ENCODE data around the gene SLC6A16.
"Not testable (repeated sequence)": the region's sequence is repeated elsewhere in the genome, so short reads cannot be mapped to it uniquely, and the experiment has no call there.

SLC6A16 gene

GRCh38 chr19:49295208-49295880 lies 29.6 kb downstream of the SLC6A16 start:
- TF ChIP-seq POLR2AphosphoS5 (IDR thresholded peaks at IDR 0.05; ENCODE audit: low read depth) (no peak), CTCF (IDR thresholded peaks at IDR 0.05; ENCODE audit: insufficient read depth, low read length) (no peak), GABPA (IDR thresholded peaks at IDR 0.05; ENCODE audit: low read depth) (no peak), REST (IDR thresholded peaks at IDR 0.05; ENCODE audit: insufficient replicate concordance, low read depth) (no peak), SPI1 (IDR thresholded peaks at IDR 0.05; ENCODE audit: borderline replicate concordance, low read depth) (no peak)
- Histone ChIP-seq H3K27me3 (ENCODE audit: insufficient read depth, poor library complexity, severe bottlenecking) (no peaks in the 10 kb centered on the region), H3K4me3 (replicated peaks; ENCODE audit: insufficient read depth, low read length) (no peak overlapping the region), H3K27ac (replicated peaks) (no peak overlapping the region)
- no peak for DNase-seq (ENCODE audit: low read depth in 1 of 2, low spot score in 1 of 2)

DNA sequence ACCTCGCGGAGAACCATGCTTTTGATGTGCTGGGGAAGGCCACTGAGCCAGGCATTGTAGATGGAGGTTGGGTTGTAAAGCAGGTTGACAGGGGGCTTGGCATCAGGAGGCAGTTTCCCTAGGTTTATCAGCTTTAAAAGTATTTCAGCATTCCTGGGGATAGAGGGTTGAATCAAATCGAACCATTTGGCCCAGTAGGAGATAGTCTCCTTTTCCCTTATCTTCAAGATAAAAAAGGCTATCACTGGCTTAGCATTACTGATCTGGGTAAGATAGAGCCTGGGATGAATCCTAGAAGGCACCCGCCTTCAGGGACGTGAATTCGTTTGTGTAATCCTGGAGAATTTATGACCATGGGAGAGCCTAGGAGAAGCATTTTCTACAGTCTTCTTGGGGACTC lies 30.6 kb downstream of the SLC6A16 start:
- TF ChIP-seq SPI1 (IDR thresholded peaks at IDR 0.05; ENCODE audit: borderline replicate concordance, low read depth): no peak
- TF ChIP-seq REST (IDR thresholded peaks at IDR 0.05; ENCODE audit: insufficient replicate concordance, low read depth): no peak
- TF ChIP-seq POLR2AphosphoS5 (IDR thresholded peaks at IDR 0.05; ENCODE audit: low read depth): no peak
- no peak for TF ChIP-seq GABPA (IDR thresholded peaks at IDR 0.05; ENCODE audit: low read depth)
- no peak for TF ChIP-seq CTCF (IDR thresholded peaks at IDR 0.05; ENCODE audit: insufficient read depth, low read length)
- DNase-seq (ENCODE audit: low read depth in 1 of 2, low spot score in 1 of 2): no peak

GRCh38 chr19:49290517-49290916 lies 34.5 kb downstream of the SLC6A16 start:
- no peaks in the 10 kb centered on the region for H3K27me3 ChIP-seq (ENCODE audit: insufficient read depth, poor library complexity, severe bottlenecking)
- H3K27ac ChIP-seq (replicated peaks): no peak overlapping the region
- DNase-seq (ENCODE audit: low read depth in 1 of 2, low spot score in 1 of 2): no peak
- TF ChIP-seq REST (IDR thresholded peaks at IDR 0.05; ENCODE audit: insufficient replicate concordance, low read depth): no peak
- no peak for TF ChIP-seq SPI1 (IDR thresholded peaks at IDR 0.05; ENCODE audit: borderline replicate concordance, low read depth)
- TF ChIP-seq GABPA (IDR thresholded peaks at IDR 0.05; ENCODE audit: low read depth): no peak
- no peak for TF ChIP-seq CTCF (IDR thresholded peaks at IDR 0.05; ENCODE audit: insufficient read depth, low read length)
- TF ChIP-seq POLR2AphosphoS5 (IDR thresholded peaks at IDR 0.05; ENCODE audit: low read depth): no peak
- H3K4me3 ChIP-seq (replicated peaks; ENCODE audit: insufficient read depth, low read length): no peak overlapping the region

More for the DNA sequence above, 30.6 kb downstream of the SLC6A16 start:
- H3K4me3 ChIP-seq (replicated peaks; ENCODE audit: insufficient read depth, low read length): no peak overlapping the region
- H3K27ac ChIP-seq (replicated peaks): no peak overlapping the region
- no peaks in the 10 kb centered on the region for H3K27me3 ChIP-seq (ENCODE audit: insufficient read depth, poor library complexity, severe bottlenecking)

- H3K27ac ChIP-seq (replicated peaks); H3K27me3 ChIP-seq (ENCODE audit: insufficient read depth, poor library complexity, severe bottlenecking); H3K4me3 ChIP-seq (replicated peaks; ENCODE audit: insufficient read depth, low read length); DNase-seq (ENCODE audit: low read depth in 1 of 2, low spot score in 1 of 2): not testable (repeated sequence)
Observed at GRCh38 chr19:49289286-49289685, 35.7 kb downstream of the SLC6A16 start.

GRCh38 chr19:49288205-49288604 lies 36.8 kb downstream of the SLC6A16 start:
- not testable (repeated sequence) for H3K27me3 ChIP-seq (ENCODE audit: insufficient read depth, poor library complexity, severe bottlenecking)

More at GRCh38 chr19:49288205-49288604, 36.8 kb downstream of the SLC6A16 start:
- not testable (repeated sequence) for H3K4me3 ChIP-seq (replicated peaks; ENCODE audit: insufficient read depth, low read length); DNase-seq (ENCODE audit: low read depth in 1 of 2, low spot score in 1 of 2); H3K27ac ChIP-seq (replicated peaks)

Data from HL-60 (cell line).